GM19025 (cell line): ENCODE data around the gene FKBP6.
"Not testable (repeated sequence)": the region's sequence is repeated elsewhere in the genome, so short reads cannot be mapped to it uniquely, and the experiment has no call there.

Experiments
- ATAC-seq: cut with Tn5 transposase; IDR thresholded peaks from one replicate; pipeline ENCODE4 v1.9.1; 2021; ENCODE audit warnings: mild to moderate bottlenecking, low read depth, moderate library complexity; ENCODE audit not compliant: unreplicated experiment

FKBP6 gene, protein sequence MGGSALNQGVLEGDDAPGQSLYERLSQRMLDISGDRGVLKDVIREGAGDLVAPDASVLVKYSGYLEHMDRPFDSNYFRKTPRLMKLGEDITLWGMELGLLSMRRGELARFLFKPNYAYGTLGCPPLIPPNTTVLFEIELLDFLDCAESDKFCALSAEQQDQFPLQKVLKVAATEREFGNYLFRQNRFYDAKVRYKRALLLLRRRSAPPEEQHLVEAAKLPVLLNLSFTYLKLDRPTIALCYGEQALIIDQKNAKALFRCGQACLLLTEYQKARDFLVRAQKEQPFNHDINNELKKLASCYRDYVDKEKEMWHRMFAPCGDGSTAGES

DNA sequence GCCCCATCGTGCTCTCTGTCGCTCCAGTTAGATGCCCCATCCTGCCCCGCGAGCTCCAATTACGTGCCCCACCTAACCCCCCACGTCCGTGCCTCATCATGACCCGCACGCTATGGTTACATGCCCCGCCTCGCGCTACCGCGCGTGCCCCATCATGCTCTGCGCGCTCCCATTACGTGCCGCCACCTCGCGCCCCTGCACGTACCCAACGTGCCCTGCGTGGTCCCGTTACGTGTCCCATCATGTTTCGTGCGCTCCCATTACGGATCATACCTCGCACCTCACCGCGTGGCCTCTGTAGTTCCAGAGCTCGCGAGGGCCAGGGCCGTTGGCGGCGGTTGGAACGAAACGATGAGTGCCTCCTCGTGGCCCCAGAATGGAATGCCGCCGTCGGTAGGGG, at the start of gene FKBP6, which contains the start of gene TRIM50:
Gene FKBP6, plus strand, starts transcription at position 240 of the 400 bp plus-strand sequence. CDS start 268 bp downstream, outside the sequence.
Gene TRIM50, minus strand, starts transcription at position 161 of the 400 bp plus-strand sequence. CDS start 3,295 bp downstream, outside the sequence.
- not testable (repeated sequence) for ATAC-seq

DNA sequence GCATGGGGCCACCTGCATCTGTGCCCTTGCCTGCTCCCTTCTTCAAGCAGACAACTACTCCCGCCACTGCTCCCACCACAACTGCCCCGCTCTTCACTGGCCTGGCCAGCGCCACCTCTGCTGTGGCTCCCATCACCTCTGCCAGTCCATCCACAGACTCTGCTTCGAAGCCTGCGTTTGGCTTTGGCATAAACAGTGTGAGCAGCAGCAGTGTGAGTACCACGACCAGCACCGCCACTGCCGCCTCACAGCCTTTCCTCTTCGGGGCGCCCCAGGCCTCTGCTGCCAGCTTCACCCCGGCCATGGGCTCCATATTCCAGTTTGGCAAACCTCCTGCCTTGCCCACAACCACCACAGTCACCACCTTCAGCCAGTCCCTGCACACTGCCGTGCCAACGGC, 30.7 kb upstream of the FKBP6 start:
- ATAC-seq: not testable (repeated sequence)

DNA sequence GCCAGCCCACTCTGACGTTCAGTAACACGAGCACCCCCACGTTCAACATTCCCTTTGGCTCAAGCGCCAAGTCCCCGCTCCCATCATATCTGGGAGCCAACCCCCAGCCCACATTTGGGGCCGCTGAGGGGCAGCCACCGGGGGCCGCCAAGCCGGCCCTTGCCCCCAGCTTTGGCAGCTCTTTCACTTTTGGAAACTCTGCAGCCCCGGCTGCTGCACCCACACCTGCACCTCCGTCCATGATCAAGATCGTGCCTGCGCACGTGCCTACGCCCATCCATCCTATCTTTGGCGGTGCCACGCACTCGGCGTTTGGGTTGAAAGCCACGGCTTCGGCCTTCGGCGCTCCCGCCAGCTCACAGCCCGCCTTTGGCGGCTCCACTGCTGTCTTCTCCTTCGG, 30.3 kb upstream of the FKBP6 start:
- ATAC-seq: not testable (repeated sequence)

DNA sequence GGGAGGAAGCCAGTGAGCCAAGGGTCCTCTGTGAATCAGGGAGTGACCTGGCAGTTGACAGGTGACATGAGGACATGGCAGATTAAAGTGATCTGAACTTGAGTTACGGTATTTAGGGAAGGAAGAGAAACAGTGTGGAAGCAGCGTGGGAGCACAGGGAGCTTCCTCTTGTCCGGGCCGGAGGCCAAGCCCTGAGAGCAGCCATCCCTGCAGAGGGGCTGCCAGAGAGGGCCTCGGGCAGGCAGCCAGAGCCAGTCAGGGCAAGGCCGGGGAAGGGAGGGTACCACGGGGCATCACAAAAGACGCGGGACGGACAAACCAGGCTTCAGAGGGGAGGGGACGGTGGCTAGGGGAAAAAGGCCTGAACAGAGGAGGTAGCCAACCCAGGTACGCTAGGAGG, 28.1 kb upstream of the FKBP6 start:
- ATAC-seq: not testable (repeated sequence)

DNA sequence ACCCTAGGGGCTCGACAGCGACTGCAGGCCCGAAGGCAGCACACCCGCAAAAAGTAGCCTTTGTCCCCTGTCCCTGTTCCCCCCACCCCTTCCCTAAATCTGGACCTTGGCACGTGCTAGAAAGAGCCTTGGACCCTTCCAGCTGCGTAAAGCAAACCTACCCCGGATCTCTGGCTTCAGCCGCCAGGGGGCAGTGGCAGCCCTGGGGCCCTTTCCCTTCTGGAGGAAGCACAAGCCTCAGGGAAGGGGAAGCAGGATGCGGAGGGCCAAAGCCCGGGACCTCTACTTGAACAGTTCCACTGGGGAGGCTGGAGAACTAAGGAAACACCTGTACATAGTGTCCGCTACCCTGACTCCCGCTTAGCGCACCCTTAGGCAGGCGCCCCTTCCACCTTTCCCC, 26.9 kb upstream of the FKBP6 start:
- ATAC-seq: not testable (repeated sequence)

DNA sequence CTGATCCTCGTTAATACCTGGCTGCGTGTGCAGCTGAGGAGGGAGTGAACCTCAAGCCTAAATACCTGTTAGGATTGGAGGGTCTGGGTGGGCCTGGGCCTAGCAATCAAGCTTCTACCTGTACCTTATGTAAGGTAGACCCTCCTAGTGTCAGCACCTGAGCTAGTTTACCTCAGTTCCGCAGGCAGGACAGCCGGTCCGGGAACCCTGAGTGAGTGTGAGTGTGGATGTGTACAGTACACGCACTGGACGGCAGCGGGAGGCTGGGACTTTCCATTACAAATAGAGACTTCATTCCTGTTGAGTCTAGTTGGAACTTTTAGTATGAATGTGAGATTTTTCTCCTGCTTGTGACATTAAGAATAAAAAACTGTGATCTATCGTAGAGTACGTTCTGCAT, 25.1 kb upstream of the FKBP6 start:
- not testable (repeated sequence) for ATAC-seq

DNA sequence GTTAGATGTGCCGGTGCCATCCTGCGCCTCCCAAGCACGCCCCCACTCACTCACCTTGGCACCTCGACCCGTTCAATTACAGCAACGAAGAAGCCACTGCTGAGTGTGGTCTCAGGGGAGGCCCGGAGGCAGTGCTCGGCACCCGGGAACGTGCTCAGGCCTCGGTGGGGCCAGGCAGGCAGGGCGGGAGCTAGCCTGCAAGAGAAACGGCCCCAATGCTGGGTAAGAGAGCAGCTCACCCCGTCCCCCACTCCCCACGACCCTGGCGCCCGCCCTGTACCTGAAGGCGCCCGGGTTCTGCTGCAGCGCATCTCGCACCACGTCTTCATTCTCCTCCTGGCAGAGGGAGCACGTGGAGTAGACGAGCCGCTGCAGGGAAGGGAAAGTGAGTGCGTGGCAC, 24.4 kb upstream of the FKBP6 start:
- no peak for ATAC-seq

DNA sequence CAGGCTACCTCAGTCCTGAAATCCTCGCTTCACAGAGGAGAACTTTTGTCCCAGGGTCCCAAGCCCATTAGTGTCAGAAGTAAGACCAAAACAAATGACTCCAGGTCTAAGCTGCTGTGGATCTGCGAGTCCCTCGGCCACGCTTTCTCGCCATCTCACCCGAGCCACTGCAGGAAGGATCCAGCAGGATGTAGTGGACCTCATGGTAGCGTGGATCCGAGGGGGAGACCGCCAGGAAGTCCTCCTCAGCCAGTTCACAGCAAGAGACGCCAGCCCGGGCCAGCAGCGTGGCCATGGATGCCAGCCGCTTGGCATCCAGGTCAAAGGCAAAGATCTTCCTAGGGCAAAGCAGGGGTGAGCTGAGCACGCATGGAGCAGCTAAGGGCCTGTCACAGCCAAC, 23.9 kb upstream of the FKBP6 start:
- ATAC-seq: no peak

DNA sequence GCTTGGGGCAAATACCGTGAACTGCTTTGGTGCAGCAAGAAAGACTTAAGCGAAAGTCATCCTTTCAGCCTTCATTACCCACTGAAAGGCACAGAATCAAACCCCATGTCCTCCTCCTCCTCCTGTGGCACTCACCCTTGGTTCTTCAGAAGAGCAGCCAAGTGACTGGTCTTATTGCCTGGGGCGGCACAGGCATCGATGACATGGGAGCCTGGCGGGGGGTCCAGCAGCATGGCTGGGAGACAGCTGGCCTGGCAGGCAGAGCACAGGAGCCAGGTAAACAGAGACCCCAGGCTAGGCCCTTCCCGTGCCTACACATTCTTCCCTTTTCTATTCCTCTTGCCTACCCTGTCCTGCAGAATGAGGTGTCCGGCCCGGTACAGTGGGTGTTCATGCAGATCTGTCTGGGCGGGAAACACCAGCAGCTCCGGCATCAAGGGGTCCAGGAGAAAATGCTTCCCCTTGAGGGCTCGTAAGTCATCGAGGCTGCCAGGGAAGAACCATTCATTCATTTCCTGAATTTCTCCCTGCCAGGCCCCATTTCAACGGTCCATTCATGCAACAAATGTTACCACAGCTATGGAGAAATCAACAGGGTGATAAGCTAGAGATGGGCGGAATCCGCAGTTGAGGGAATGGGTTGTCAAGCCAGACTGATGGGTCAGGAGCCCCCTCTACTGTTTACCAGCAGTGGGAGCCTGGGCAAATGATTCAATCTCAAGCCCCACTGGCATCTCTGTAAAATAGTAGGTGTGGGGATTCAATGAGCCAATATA, 23.2 kb upstream of the FKBP6 start:
- not testable (repeated sequence) for ATAC-seq

DNA sequence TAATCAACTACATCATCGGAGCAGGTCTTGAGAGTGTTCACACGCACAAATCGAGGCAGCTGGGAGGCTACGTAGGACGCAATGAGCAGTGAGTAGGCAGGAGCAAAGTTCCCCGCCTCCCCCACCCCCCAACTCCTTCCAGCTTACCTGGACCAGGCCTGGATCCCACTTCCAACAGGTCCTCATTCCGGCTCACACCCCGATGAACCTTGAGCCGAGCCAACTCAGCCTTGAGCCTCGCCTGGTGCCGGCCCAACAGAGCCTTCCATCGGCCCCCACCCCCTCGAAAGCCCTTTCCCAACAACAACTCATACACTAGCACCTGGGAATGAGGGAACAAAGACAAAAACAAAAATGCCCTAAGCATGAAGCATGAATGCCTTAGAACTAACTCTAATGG, 20.5 kb upstream of the FKBP6 start:
- ATAC-seq: no peak

DNA sequence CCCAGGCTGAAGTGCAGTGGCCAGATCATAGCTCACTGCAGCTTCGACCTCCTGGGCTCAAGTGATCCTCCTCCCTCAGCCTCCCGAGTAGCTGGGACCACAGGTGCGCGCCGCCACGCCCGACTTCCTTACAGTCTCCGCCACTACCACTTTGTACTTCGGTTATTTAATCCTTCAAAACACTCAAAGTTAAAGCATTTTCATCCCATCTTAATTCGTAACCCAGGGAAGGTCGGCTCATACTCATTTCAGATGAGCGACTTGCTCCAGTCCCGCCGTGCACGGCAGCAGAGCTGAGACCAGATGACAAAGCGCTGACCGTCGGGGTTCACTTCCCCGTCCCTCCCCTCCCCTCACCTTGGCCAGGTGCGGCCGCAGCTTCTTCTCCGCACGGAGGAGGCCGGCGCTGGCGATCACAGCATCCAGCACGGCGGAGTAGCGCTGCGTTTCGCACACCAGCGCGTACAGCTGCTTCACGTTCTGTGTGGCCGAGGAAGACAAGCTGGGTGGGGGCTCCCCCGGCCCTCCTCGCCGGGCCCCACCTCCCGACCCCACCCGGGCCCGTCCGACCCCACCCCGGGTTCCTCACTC, 19.8 kb upstream of the FKBP6 start:
- ATAC-seq: peak; percentile 17

DNA sequence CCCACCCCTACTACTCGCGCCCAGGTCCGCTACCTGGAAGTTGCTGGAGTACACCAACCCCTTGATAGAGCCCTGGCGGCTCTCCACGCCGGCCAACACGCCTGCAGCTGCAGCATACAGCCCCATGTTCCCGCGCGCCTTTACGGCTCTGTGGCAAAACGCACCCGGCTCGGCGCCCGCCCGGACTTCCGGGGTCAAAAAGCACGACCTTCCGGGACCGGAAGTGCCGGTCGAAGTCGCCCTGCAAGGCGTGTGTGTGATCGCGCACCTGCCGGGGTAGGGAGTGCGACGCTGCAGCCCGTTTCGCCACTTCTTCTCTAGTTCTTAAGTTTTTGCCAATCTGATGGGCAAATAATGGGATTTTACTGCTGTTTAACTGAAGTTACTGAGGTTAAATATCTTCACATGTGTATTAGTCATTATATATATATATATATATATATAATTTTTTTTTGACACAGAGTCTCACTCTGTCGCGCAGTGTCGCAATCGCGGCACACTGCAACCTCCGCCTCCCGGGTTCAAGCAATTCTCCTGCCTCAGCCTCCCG, 19.2 kb upstream of the FKBP6 start, which contains the start of gene NSUN5:
Gene NSUN5, minus strand, starts transcription at position 162 of the 550 bp plus-strand sequence. Its CDS starts 36 bp downstream, at position 126.
- peak; percentile 80 for ATAC-seq

DNA sequence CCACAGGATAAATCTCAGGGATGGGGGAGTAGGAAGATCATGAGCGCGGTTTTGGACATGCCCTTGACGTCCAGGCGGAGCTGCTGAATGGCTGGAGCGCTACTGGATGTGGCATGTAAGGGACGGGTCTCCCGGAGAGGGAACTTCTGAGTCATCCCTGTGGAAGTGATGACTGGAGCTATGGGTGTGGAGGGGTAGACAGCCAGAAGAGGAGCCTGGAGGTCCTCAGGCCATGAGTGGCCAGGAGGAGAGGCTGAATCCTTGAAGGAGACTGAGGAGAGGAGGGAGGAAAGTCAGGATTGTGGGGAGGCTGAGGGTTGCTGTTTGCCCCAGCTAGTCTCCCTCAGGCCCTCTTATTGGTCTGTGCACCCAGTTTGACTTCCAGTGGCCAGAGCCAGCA, 16.5 kb upstream of the FKBP6 start:
- not testable (repeated sequence) for ATAC-seq

DNA sequence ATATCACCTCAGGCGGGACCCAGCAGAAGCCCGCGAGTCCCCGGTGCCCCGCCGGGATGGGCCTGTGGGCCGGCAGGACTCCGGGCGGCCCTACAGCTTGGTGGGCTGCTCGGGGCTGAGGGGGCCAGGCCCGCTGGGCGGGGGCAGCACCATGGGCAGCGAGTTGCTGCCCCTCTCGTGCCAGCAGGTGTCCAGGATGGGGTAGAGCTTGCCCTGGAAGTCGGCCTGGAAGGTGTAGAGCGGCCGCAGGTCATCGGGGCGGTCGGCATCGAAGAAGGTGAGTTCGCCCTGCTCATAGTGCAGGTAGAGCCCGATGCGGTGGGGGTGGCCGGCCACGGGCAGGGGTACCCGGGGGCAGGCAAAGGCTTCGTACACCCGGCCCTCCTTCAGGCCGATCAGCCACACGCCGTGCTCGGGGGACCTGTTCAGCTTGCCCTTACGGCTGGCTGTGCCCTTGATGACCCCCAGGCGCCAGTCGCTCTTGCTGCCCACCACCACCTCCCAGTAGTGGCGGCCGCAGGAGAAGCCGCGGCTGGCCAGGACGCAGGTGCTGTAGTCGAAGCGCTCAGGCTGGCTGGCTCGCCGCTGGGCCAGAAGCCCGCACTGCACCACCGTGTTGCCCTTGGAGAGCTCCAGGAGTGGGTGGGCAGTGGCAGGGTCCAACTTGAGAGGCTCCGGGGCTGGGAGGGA, 15.0 kb upstream of the FKBP6 start:
- ATAC-seq: no peak

DNA sequence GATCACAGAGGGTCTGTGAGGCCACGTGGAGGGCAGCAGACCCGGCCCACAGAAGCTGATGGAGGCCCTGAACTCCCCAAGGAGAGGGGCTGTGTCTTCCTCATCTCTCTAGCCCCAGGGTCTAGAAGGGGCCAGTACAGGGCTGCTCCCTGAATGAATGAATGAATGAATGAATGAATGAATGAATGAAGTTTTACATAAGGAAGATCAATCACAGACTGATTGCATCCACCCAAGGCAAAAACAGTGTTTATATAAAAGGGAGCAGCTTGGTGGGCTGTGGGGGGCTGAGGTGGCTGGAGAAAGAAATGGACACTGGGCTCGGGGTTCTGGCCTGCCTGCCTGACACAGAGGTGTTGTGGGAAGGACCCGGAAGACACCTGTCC, 14.4 kb upstream of the FKBP6 start:
- ATAC-seq: no peak

DNA sequence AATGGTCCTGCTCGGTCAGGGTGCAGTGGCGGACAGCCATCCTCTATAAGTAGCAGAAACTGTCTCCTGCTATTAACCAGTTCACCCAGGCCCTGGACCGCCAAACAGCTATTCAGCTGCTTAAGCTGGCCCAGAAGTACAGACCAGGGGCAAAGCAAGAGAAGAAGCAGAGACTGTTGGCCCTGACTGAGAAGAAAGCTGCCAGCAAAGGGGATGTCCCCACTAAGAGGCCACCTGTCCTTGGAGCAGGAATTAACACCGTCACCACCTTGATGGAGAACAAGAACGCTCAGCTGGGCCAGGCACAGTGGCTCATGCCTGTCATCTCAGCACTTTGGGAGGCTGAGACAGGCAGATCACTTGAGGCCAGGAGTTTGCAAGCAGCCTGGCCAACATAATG, 13.7 kb upstream of the FKBP6 start:
- ATAC-seq: no peak

DNA sequence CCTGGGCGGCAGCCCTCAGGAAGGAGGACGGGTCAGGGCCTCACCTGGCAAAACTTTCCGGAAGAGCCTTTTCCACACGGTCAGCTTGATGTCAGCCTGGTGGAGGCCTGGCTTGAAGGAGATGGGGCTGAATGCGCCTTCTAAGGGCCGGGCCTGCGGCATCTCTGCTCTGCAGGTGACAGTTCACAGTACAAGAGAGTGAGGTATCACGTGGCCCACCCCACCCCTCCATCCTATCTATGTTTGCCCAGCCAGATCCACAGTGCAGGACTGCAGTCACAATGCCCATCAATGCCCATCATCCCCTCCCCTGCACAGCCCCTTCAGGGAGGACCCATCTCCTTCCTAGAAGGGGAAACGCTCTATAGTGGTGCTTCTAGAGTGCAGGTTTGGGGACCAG, 11.4 kb upstream of the FKBP6 start:
- no peak for ATAC-seq

DNA sequence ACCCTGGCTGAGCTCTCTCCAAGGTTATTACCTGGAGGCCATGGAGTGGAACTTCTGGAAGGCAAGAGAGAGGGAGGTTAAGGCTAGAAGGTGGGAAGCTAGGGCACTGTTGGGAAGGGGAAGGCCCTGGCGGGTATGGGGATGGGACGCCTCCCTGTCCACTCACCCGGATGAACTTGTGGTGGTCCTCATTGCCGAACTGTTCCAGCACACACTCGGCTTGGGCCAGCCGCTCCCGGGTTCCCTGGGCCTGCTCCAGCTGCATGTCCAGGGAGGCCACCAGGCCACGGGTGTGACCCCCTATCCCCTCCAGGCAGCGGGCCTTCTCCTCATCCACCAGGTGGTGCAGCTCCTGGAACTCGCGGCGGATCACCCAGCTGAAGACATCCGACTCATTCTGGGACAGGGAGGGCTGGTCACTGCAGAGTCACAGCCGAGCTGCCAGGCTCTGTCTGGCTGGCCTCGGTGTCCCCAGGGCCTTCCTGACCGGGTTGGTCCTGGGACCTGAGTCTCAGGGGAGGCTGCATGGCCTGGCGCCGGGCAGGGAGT, 9.2 kb upstream of the FKBP6 start:
- not testable (repeated sequence) for ATAC-seq

DNA sequence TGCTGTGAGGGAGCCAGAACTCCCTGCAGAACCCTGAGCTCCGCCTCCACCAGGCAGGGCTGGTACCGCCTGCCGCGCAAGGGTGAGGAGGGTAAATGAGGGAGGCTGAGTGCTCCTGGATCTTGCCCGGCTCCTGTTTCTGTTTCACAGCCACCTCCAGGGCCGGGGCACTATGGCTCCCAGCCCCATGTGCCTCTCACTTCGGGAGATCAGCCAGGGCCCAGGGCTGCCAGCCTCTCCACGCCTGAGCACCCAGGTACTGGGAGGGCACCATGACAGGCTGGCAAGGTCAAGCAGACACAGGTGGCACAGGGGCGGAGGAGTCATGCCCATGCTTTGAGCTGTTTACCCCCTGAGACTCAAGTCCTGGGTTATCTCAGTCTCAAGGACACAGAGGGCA, 8.4 kb upstream of the FKBP6 start:
- ATAC-seq: not testable (repeated sequence)

DNA sequence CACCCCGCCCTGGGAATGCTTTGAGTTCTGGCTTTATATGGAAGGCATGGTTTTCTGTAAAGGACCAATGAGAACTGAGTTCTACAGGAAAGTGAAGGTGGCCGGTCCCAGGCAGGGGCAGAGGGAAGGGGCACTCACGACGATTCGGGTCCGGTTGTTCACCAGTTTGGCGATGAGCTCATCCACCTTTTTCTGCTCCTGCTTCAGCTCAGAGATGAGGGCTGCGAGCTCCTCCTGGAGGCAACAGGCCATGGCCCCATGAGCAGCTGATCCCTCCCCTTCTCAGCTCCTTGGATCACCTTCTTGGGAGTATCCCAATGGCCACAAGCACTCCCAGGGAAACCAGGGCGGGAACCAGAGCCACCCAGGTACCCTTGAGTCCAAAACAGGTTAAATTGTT, 8.0 kb upstream of the FKBP6 start:
- not testable (repeated sequence) for ATAC-seq
